HG03521 (cell line): Measurements from ENCODE around the gene PRDM16.

Experiments
- ATAC-seq: cut with Tn5 transposase; IDR thresholded peaks from one replicate; pipeline ENCODE4 v1.9.1; 2021; ENCODE audit warnings: mild to moderate bottlenecking, moderate library complexity; ENCODE audit not compliant: unreplicated experiment

PRDM16 gene

DNA sequence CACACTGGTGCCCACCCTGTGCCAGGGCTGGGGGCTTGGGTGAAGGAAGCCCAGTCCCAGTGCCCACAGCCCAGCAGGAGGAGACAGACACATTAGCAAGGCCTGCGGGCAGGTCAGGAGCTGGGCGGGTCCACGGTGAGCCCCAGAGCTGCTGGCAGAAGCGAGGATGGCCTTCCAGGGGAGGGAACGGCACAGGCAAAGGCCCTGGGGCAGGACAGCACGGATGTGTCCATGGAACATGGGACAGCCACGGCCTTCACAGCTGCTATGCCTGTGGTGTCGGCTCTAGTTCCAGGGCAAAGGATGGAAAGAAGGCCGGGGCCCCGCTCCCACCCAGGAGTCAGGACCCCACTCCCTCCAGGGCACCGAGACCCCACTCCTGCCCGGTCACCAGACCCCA lies 220.5 kb downstream of the PRDM16 start:
- no peak for ATAC-seq

DNA sequence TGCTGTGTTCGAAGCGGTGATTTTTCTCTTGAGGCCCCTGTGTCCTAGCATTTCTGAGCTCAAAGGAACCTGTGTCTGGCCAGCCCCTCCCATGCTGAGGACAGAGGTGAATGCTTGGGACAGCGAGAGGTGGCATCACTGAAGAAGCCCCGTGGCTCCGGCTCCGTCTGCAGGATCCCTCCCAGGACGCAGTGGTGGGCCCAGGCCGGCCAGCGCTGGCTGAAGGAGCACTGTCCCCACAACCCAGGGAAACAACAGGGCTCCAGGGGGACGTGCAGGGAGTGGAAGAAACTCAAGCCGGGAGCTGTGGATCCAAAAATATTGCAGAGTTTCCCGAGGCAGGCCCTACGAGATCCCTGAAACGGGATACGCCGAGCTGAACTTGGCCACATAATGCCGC lies 221.4 kb downstream of the PRDM16 start:
- ATAC-seq: no peak

DNA sequence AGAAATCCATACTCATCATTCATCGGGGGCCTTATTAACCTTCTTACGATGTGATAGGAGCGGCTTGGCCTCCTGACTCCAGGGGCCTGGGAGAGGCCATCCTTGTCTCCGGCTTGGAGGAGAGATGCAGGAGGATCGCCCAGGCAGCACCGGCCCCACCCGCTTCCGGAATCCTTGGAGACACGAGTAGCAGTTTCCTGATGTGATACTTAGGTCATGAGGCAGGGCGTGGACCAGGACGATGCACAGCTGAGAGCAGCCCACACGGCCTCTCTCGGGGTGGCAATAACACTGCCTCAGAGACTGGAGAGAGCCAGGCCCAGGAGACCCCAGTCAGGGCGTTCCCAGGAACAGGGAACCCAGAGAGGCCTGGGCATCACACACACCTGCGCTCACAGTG lies 221.9 kb downstream of the PRDM16 start:
- ATAC-seq: no peak

DNA sequence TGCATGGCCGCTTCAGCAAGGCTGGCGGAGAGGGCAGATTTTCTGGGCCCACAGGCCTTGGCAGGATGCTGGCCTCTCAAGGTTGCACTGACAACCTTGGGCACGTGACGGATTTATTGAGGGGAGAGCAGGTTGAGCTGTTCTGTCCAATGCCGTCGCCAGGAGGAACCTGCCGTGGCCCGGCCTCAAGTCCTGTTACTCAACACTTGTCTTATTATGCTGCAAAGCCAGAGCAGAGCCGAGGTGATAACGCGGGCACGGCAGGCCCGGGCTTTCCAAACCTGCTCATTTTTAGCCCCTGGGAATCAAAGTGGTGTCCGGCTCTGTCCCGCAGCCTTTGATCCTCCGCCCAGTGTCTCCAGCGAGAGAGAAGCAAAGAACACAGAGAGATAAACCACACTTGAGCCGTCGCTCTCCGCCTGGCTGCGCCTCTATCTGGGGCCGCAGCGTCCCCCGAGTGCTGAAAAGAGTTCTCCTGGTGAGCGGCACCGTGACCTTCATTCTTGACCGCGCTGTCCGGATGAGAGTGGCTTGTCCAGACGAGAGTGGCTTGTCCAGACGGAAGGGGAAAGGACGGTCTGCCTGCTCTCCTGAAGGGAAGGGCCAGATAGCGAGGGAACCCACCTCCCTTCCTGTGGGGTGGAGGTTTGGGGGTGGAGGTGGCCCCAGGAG lies 223.2 kb downstream of the PRDM16 start:
- no peak for ATAC-seq

DNA sequence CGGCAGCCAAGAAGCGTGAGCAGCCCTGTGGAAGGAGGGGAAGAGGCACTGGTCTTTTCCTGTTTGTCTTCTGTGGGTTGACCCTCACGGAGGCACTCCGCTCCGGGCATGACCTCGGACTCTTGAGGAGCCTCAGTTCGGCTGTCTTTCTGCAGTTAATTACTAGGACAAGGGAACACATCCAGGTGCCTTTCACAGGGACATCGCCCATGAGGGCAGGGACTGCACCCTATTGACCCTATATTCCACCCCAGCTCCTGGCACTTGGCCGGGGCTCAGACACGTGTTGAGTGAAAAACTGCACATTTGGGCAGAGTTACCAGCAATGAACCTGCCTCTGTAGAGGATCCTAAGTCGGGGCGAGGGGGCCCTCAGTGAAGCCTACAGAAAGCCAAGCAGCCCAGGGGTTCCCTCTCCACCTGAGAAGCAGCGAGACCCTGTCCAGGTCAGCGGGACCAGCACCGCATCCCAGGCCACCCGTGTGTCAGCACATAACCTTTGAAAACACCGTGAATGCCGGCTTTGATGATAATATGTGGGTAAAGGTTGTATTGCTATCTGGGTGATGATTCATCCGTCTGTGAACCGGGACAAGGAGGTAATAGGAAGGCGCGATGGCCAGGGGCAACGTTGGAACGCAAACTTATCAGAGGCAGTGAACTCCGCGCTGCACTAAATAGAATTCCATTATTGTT lies 224.0 kb downstream of the PRDM16 start:
- ATAC-seq: no peak

DNA sequence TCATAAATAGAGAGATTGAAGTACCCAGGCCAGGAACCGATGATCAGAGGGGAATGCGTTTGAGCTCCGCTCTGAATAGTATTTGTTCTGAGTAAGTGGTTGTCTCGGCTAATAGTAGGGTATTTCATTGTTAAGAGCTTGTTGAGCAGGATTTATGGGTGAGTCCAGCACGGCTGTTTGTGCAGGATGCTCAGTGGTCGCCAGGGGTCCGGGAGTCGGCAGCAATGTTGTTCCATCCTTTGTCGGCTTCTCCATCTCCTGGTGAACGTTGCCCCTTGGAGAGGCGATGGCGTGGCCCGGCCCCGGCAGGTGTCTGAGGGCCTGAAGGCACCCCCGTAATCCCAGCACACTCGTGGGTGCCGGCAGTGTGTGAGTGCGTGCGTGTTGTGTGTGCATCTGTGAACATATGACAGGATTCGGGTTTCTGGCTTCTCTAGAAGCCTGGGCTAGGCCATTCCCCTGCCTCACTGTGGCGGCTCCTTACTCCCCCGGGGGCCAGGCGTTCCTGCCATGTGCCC lies 224.6 kb downstream of the PRDM16 start:
- ATAC-seq: no peak

DNA sequence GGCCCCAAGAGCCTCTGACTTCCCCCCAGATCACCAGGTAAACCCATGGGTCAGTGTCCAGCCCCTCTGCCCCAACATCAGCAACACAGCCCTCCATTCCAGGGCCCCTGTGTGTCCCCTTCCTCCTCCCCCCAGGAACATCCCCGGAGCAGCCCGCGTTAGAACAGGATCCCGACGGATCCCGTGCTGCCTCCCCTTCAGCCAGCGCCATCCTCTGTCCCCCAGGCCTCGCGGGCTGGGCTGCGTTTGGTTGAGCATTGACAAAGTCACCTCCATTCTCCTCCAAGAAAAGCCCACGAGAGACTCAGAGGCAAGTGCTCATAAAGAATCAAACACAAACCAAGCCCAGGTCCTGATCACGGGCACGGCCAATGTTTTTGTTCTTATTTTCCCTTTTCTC lies 225.4 kb downstream of the PRDM16 start:
- no peak for ATAC-seq

DNA sequence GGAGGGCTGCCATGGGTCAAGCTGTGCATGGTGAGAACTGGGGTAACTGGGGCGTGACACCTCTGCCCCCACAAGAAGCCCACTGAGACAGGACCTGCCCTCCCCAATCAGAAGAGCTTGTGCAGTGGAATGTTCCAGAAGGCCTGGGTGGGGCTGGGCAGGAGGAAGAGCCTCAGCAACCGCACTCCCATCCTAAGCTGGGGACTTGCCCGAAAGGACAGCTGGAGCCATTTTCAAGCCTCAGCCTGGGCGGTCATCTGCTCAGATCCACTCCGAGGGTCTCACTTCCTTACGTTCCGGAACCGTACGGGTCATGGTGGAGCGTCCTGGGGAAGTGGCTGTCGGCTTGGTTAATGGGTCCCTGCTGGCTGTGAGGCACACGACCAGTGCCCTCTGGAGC lies 226.8 kb downstream of the PRDM16 start:
- ATAC-seq: no peak

DNA sequence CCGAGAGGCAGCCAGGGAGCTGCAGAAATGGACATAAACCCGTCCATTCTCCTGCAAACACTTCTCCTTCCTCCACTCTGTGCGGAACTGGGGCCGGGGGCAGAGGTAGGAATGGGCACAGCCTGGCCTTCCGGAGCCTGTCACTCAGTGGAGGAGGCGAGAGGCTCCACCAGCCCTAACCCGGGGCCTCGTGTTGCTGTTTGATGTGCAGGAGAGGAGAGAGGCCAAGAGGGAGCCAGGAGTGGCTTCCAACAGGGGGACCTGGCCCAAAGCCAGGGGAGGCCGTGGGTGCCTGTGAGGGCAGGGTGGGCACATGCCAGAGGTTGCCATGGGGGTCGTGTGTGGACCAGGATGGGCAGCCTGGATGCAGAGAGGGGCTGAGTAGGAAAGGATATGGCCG lies 227.3 kb downstream of the PRDM16 start:
- no peak for ATAC-seq

DNA sequence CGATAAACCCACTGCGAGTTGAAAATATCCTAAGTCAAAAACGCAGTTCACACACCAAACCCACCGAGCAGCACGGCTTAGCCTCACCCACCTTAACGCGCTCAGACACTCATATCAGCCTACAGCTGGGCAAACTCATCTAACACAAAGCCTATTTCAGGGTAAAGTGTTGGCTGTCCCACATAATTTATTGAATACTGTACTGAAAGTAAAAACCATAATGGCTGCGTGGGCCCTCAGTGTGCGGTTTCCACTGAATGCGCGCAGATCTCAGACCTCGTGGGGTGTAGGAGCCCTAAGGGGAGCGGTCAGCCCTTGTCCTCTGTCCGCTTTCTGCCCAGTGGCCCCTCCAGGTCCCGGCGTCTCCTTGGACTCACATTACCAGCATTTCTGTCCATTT lies 227.8 kb downstream of the PRDM16 start:
- no peak for ATAC-seq

DNA sequence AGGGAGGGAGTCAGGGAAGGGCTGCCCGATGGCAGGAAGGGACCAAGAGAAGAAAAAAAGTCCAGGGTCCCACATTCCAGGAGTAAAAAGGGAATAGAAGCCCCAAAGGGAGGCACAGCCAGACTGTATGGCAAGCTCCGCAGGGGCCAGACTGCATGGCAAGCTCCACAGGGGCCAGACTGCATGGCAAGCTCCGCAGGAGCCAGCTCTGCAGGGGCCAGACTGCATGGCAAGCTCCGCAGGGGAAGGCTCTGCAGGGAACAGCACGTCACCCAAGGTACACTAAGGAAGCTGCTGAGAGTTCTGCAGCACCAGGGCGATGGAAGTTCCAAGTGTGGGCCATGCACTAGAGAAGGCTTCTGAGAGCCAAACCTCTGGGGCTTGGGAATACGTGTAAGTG lies 228.8 kb downstream of the PRDM16 start:
- no peak for ATAC-seq

DNA sequence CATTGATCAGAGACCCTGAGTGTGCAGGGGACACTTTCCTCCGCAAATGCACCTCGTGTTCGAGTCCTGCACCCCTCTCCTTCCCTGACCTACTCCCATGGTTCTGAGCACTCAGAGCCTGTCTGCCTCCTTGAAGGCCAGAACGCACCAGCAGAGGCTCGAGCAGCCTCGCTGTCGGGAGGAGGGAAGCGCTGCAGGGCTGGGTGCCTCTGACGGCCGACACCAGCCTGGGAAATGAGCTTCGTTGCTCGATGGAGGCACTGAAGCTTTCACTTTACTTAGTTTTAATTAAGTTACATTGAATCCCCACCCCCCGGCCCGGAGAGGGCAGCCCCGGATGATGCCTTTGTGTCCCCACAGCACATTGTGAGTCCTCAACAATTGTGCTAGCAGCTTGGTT lies 229.2 kb downstream of the PRDM16 start:
- no peak for ATAC-seq

DNA sequence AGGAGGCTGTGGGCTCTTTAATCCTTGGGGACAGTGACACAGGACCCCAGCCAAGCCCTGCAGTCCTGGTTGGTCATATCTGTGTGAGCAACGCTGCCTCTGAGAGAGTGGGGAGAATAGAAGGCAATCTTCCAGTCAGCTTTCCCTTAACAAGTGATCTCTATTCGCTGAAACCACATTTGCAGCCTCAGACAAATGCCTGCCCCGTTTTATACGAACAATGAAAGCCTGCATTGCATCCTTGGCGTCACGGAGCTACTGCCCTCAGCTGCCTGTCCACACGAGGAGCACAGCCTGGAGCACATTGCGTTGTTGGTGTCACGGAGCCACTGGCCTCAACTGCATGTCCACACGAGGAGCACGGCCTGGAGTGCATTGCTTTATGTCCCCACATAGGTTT lies 235.2 kb downstream of the PRDM16 start:
- ATAC-seq: no peak

DNA sequence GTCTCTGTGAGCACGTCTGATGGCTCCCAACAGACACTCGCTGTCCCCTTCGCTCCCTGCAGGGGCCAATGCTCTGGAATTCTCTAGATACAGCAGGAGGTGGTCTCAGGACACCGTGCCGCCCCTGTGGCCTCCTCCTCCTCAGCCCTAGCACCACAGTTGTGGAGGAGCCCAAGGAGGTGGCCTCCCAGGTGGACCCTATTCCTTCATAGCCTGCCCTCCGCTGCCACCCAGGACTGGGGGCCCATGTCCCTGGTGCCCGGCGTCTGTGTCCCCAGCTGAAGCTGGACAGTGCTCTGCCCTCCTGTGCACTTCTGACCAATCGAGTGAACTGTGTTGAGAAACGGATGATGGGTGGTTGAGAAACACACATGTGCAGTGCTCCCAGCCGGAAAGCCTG lies 235.7 kb downstream of the PRDM16 start:
- no peak for ATAC-seq

DNA sequence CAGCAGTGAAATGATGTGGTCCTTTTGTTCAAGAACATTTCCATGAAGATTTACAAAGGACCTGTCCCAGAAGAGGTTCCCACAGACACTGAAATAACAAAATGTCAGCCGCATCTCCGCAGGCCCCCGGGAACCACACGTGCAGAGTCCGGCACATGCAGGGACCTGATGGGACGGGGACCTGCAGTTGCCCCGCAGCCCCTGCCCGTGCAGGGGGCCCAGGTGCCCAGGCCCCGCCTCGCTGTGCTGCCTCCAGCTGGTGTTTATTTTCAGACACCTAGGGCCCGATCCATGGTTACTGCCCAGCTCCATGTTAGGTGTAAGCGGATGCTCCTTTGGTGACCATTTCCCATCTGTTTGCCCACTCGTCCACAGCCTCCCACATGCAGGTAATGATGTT lies 236.2 kb downstream of the PRDM16 start:
- ATAC-seq: no peak

DNA sequence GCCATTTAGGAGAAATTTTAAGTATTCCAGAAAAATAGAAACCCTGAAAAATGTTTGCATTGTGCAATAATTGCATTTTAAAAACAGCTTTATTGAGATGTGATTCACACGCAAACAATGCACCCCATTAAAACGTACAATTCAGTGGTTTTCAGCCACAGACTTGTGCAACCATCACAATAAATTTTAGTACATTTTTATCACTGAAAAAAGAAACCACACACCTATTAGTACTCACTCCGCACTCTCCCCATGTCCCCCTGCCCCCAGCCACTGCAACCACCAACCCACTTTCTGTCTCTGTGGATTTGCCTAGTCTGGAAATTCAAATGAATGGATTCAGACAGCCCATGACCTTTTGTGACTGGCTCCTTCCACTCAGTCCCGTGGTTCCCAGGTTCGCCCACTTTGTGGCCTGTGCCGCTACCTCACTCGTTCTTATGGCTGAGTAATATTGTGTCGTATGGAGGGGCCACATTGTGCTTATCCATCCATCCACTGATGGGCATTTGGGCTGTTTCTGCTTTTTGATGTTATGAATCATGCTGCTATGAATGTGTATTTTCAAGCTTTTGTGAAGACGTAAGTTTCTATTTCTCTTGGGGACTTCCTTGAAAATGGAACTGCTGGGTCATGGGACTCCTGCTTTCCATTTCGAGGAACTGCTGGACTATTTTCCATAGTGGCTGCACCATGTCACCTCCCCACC lies 237.7 kb downstream of the PRDM16 start:
- no peak for ATAC-seq

DNA sequence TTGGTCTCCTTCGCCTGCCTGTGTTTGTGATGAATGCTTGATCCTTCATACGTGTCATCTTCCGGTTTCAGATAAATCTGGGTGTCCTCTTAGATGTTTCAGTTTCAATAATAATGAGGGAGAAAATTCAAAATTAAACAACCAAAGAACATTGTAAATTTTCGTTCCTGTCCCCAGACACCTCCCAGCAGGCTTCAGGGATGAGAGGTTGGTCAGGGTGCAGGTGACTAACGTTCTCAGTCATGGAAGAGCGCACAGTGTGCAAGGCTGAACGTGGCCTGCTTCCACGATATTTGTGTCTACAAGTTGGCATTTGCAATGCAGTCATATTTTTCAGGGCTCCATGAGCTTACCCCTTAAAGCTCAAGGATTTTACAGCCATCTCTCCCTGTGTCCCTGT lies 238.4 kb downstream of the PRDM16 start:
- no peak for ATAC-seq

DNA sequence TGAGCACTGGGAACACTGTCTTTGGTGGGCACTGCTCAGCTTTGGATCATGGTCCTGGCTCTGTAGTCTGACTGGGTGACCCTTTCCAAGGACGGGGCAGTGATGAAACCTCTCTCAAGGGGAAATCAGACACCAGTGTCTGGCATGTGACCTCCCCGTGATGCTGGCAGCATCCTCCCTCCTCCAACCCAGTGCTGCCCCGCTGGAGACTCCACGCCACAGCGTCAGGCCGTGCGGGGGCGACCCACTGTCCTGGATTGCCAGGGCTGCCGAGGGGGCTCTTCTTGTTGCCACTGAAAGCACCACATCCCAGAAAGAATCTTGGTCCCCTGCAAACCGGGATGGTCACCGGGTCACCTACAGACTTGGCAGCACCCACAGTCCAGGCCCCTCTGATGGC lies 239.1 kb downstream of the PRDM16 start:
- no peak for ATAC-seq

DNA sequence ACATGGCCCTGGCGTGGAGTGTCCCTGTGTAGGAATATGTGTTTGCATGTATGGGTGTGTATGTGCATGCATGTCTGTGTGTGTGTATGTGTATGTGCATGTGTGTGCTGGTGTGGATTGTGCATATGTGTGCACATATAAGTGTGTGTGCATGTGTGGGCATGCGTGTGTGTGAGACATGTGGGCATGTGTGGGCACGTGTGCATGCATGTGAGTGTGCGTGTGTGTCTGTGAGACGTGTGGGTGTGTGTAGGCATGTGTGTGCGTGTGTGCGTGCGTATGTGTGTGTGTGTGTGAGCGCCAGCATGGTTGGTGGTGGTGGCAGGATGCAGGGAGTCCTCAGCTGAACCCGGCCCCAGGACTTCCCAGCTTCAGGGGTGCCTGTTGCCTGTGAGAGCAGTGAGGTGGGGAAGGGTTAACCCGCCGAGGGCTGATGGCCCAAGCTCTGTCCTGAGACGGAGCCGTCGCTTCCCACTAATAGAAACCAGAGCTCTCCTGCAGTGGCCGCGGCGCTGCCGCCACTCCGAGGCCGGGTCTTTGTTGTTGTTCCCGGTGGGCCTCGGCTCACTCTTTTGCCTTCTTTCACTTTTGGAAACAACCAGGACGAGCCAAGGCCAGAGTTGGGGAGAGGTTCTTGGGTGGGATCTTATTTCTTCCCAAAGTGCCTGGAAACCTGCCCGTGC lies 241.9 kb downstream of the PRDM16 start:
- ATAC-seq: no peak

DNA sequence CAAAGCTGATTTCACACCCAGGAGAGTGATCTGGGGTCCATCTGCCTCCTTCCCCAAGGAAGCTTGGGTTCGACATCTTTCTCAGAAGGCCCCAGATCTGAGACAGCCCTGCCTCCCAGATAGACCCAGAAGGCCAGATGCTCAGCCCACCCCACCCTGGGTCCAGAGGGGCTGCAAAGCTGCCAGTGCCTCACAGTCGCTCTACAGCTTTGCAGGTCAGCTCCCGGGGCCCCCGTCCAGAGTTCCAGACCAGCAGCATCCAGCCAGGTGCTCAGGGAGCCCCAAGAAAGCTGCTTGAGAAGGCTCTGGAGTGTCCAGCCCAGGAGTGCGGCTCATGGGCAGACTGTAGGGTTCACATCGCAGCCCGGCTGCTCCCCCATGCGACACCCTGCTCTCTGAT lies 242.7 kb downstream of the PRDM16 start:
- no peak for ATAC-seq

DNA sequence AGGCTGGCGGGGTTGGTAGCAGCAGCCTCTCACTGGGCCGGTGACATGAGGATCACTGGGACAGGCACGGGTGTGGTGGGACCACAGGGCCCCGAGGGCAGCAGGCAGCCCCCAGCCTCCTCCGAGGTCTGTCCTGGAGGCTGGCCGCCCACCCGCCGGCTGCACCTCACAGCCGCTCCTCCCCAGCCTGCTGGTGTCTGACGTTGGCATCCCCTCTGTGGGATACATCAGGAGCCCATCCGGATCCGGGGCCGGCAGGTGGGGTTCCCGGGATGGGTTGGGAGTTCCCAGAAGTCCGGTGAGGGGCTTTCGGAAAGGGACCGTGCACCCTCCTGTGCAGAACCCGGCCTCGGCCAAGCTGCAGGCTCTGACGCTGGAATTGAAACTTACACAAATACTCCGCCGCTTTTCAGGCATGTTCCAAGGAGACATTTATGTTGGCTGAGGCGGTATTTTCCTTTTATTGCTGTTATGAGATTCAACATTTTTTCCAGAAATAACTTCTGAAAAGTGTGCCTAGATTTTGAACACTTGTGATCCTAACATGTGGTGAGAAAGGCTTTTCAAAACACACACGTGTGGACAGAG lies 243.4 kb downstream of the PRDM16 start:
- ATAC-seq: no peak
